NCI-H1694 treated with DMSO at 0.1 percent for 48 hours (cell line): ENCODE measurements around the gene CDH12.
"Not testable (repeated sequence)": the region's sequence is repeated elsewhere in the genome, so short reads cannot be mapped to it uniquely, and the experiment has no call there.

ENCODE experiments used
- DNase-seq: peaks from one replicate; lab custom pipeline; 2025; lab: John Stamatoyannopoulos, UW

Gene CDH12

GRCh38 chr5:22278164-22278563 is 575.0 kb downstream of the CDH12 start:
- no peak for DNase-seq

GRCh38 chr5:22277006-22277405 is 576.1 kb downstream of the CDH12 start:
- no peak for DNase-seq

GRCh38 chr5:22265855-22266254 is 587.3 kb downstream of the CDH12 start:
- DNase-seq: not testable (repeated sequence)

GRCh38 chr5:22258139-22258538 is 595.0 kb downstream of the CDH12 start:
- no peak for DNase-seq

- no peak for DNase-seq
Observed at GRCh38 chr5:22250528-22250927, 602.6 kb downstream of the CDH12 start.

- no peak for DNase-seq
Observed at GRCh38 chr5:22249209-22249729, 603.9 kb downstream of the CDH12 start.

- no peak for DNase-seq
Observed at GRCh38 chr5:22245770-22246169, 607.4 kb downstream of the CDH12 start.

GRCh38 chr5:22242532-22242931 is 610.6 kb downstream of the CDH12 start:
- no peak for DNase-seq

- no peak for DNase-seq
Observed at GRCh38 chr5:22238047-22238446, 615.1 kb downstream of the CDH12 start.

- DNase-seq: no peak
Observed at GRCh38 chr5:22226423-22226822, 626.7 kb downstream of the CDH12 start.

GRCh38 chr5:22223079-22223478 is 630.1 kb downstream of the CDH12 start:
- DNase-seq: no peak

- not testable (repeated sequence) for DNase-seq
Observed at GRCh38 chr5:22213703-22214495, 639.2 kb downstream of the CDH12 start.

GRCh38 chr5:22212254-22212991 is 640.7 kb downstream of the CDH12 start:
- DNase-seq: not testable (repeated sequence)

- not testable (repeated sequence) for DNase-seq
Observed at GRCh38 chr5:22208463-22208862, 644.7 kb downstream of the CDH12 start.

GRCh38 chr5:22188651-22189050 is 664.5 kb downstream of the CDH12 start:
- DNase-seq: not testable (repeated sequence)

GRCh38 chr5:22187632-22188228 is 665.4 kb downstream of the CDH12 start:
- not testable (repeated sequence) for DNase-seq

- not testable (repeated sequence) for DNase-seq
Observed at GRCh38 chr5:22169226-22169625, 683.9 kb downstream of the CDH12 start.

- DNase-seq: not testable (repeated sequence)
Observed at GRCh38 chr5:22168704-22169103, 684.4 kb downstream of the CDH12 start.

GRCh38 chr5:22165931-22166330 is 687.2 kb downstream of the CDH12 start:
- DNase-seq: not testable (repeated sequence)

GRCh38 chr5:22164910-22165748 is 688.0 kb downstream of the CDH12 start:
- DNase-seq: not testable (repeated sequence)

GRCh38 chr5:22156953-22157352 is 696.2 kb downstream of the CDH12 start:
- DNase-seq: not testable (repeated sequence)

GRCh38 chr5:22154779-22155178 is 698.4 kb downstream of the CDH12 start:
- DNase-seq: not testable (repeated sequence)
